ENCODE data around the gene HPF1.

Gene HPF1

GRCh38 chr4:169730564-169730963, 27.2 kb downstream of the HPF1 start:
- DNase-seq = no peak

DNA sequence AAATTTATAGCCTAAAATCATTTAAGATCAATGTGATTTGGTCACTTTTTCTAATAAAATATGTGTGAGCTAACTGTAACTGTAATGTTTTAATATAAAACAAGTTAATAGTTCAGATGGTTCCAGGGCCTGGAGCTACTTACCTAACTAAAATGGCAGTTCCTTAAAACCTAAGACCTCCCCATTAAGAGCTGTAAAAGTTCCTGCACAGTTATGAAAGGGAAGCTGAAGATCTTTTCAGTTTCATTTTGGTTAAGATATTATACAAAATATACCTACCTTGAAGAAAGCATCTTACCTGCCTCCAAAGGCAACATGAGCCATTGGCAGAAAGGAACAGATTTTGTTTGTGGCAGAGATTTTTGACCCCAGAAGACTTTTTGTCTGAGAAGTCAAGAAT, 30.1 kb downstream of the HPF1 start:
- no peak for DNase-seq

GRCh38 chr4:169724260-169724659, 33.5 kb downstream of the HPF1 start:
- no peak for DNase-seq

DNA sequence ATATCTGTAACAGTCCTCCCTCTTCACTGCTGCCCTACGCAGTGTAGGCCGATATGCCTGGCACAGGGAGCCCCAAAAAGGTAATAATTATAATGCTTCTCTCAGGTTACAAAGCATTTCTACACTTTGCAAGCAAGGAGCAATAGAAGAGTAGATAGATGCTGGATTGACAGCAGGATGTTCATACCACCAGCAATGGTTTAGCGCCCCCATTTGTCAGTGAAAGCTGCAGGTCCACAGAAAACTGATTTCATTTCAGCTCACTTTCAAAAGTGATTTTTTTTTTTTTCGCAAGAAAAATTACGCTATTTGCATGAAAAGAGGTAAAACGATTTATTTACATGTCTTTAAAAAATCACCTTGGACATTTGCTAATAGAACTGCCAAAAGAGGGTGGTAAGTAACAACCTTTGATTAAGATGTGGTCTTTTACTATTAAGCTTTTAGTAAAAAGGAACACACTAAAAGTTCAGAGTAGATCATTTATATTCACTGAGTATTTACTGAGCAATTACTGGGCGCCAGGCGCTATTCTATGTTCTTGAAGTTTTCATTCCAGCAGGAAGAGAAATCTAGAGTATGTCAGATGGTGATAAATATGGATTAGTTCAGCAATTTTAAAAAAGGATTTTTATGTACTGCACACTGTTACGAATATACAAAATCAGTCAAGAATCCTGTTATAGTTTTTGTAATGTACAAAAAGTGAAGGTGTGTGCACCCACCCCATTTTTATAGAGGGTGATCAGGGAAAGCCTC, 34.4 kb downstream of the HPF1 start:
- no peak for DNase-seq

- no peak for DNase-seq
Measured at GRCh38 chr4:169720529-169720928, 37.2 kb downstream of the HPF1 start.

DNA sequence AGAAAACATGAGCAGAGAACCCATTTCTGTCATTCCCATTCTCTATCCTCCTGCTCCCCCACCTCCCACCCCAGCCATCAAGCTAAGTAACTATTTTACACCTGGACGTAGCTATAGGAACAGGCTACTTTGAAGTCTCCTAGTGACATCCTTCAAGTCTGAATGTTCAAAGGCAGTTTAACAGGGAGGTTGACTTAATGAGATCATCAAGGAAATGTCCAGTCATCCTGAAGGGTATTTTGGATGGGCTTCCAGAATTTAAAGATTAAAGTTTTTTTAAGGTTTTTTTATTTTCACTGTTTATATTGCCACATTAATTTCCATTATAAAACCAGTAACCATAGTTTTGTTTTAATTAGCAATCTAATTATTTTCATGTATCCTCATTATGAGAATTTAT, 41.1 kb downstream of the HPF1 start:
- DNase-seq = no peak

DNA sequence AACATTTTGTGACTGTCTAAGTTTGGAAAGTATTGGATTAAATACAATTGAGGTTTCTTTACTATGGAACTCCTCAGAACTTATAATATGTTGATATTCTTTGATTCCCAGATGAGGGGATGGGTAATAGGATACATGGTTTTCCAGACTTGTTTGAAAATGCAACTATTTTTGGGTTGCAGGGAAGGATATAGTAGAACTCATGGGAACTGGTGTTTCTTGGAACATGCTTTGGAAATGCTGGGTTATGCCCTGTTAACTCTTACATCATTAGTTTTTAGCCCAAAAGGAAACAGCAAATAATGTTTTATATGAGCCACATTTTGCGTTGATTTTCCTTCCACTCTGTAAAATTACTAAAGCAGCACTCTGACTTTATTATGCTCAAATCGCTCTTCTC, 41.9 kb downstream of the HPF1 start:
- DNase-seq = no peak

- no peak for DNase-seq
Measured at GRCh38 chr4:169707958-169708643, 49.6 kb downstream of the HPF1 start.

DNA sequence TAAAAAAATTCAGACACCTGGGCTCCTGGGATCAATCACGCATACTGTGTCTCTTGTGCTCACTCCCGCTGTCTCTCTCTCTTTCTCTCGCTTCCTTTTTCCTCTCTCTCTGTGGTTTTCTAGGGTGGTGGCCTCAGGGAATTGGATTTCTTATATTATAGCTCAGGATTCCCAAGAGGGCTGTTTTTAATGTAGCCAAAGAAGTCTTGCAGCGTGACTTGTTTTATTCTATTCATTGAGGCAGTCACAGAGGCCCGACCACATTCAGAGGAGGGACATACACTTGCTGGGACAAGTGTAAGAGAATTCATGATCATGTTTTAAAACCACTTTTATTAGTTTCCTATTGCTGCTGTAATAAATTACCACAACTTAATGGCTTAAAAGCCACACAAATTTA, 59.4 kb downstream of the HPF1 start:
- DNase-seq = no peak

DNA sequence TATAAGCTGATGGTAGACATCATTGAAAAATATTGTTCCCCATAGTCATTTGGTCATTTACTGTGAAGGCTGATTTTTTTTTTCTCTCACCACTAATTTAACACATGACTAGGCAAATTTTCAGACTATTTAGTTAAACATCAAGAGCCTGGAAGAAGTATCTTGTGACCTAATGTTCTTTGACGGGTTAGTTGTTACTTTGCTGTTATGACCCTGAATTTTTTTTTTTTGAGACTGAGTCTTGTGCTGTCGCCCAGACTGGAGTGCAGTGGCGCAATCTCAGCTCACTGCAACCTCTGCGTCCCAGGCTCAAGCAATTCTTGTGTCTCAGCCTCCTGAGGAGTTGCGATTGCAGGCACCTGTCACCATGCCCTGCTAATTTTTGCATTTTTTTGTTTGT, 67.0 kb downstream of the HPF1 start:
- no peak for DNase-seq

DNA sequence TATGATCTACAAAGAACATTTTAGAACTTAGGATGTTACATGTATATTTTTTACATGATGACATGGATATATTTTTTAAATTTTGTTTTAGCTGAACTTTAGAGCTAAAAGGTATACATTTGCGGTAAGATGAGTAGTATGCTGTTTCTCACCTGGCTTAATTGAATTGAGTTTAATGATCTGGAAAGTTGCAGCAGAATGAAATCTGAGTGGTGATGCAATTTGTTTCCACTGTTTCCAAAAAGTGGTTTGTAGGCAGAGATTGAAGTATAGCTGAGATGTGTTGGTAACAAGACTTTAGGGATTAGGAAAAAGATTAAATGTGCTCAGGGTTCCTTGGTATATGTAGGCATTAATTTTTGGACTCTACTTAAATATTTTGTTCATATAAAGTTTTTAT, 68.1 kb downstream of the HPF1 start:
- peak; percentile 2 for DNase-seq

DNA sequence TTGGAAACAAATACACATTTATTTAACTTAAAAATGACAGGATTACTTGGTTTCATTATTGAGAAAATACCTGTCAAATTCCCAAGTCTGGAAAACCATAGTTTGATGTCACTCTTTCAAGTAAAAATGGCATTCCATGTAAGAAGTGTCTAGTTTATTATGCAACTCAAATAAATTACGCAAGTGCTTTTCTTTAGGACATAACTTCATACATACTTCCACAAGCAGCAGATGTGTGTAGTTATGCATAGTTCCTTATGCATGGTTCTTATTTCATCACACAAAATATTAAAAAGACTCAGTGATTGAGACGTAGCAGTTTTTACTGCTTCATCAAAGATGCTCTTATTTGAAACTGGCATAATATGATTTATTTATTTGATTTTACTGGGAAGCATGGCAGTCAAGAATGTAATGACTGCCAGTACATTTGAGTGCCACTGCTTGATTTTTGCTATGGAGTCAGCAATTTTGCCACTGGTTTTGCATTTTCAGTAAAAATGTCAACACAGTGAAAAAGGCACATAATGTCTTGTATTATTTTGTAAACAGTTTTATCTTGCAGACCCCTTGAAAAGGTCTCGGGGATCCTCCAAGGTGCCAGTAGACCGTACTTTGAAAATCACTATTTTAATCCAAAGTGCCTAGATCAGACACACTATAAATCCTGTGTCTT, 75.2 kb downstream of the HPF1 start:
- no peak for DNase-seq

Data from NCI-H2107 (cell line).